ENCODE measurements around the gene C1QTNF1.

Gene C1QTNF1

GRCh38 chr17:79042421-79043190, 18.6 kb downstream of the C1QTNF1 start:
- no peak for DNase-seq

GRCh38 chr17:79043191-79043930, 19.4 kb downstream of the C1QTNF1 start:
- DNase-seq: no peak

GRCh38 chr17:79043931-79044320, 20.0 kb downstream of the C1QTNF1 start:
- no peak for DNase-seq

GRCh38 chr17:79044462-79044861, 20.5 kb downstream of the C1QTNF1 start:
- DNase-seq: no peak

- DNase-seq: no peak
These were observed 21.2 kb downstream of the C1QTNF1 start for GRCh38 chr17:79045001-79045729.

- DNase-seq: peak; percentile 68 to 72
These were observed 21.9 kb downstream of the C1QTNF1 start for GRCh38 chr17:79045842-79046196.

- no peak for DNase-seq
These were observed 22.4 kb downstream of the C1QTNF1 start for GRCh38 chr17:79046197-79046915.

GRCh38 chr17:79046916-79047280, 22.9 kb downstream of the C1QTNF1 start:
- DNase-seq: no peak

GRCh38 chr17:79047291-79047920, 23.4 kb downstream of the C1QTNF1 start:
- DNase-seq: no peak

GRCh38 chr17:79047923-79048825, 24.2 kb downstream of the C1QTNF1 start:
- DNase-seq: no peak

GRCh38 chr17:79048826-79049755, 25.1 kb downstream of the C1QTNF1 start:
- no peak for DNase-seq

GRCh38 chr17:79049821-79050220, 25.9 kb downstream of the C1QTNF1 start:
- DNase-seq: no peak

- DNase-seq: no peak
These were observed 26.6 kb downstream of the C1QTNF1 start for GRCh38 chr17:79050551-79050950.

GRCh38 chr17:79051306-79051705, 27.3 kb downstream of the C1QTNF1 start:
- no peak for DNase-seq

GRCh38 chr17:79052131-79052530, 28.2 kb downstream of the C1QTNF1 start:
- no peak for DNase-seq

GRCh38 chr17:79053251-79053925, 29.4 kb downstream of the C1QTNF1 start:
- DNase-seq: no peak

GRCh38 chr17:79054200-79054960, 30.4 kb downstream of the C1QTNF1 start:
- no peak for DNase-seq

GRCh38 chr17:79055197-79055596, 31.2 kb downstream of the C1QTNF1 start:
- DNase-seq: no peak
